Smooth muscle cell (in vitro differentiated cells): Measurements from ENCODE around the gene OR10G4. TPM values are rescaled to one million over a fixed set of nuclear protein-coding genes. Genes with fewer than 3 reads are reported as not detected.

Experiments used
- DNase-seq: peaks from one replicate; lab custom pipeline; 2025; ENCODE audit not compliant: unreplicated experiment; lab: John Stamatoyannopoulos, UW
- H2AFZ ChIP-seq: fragments of 200-600 bp; sonication (generic); 2 replicates; pipeline ENCODE4 v1.6.0; 2016; ENCODE audit warnings: antibody characterized with exemption, low read depth, mild to moderate bottlenecking
- H3F3A ChIP-seq: fragments of 200-600 bp; sonication (generic); 2 replicates; pipeline ENCODE4 v1.6.0; 2017; ENCODE audit warnings: antibody characterized with exemption, low read depth
- H3K27ac ChIP-seq: fragments of 200-600 bp; sonication (generic); 2 replicates; pipeline ENCODE4 v1.5.1; 2016; ENCODE audit warnings: low read depth, mild to moderate bottlenecking
- H3K27me3 ChIP-seq: fragments of 200-600 bp; sonication (generic); 2 replicates; pipeline ENCODE4 v1.6.1; 2016; ENCODE audit warnings: low read depth, mild to moderate bottlenecking
- H3K36me3 ChIP-seq: fragments of 200-600 bp; sonication (generic); 2 replicates; pipeline ENCODE4 v1.5.1; 2016; ENCODE audit warnings: low read depth
- H3K4me1 ChIP-seq: fragments of 200-600 bp; sonication (generic); 2 replicates; pipeline ENCODE4 v1.5.1; 2016; ENCODE audit warnings: low read depth
- H3K4me2 ChIP-seq: fragments of 200-600 bp; sonication (generic); 2 replicates; pipeline ENCODE4 v1.6.0; 2016; ENCODE audit warnings: mild to moderate bottlenecking
- H3K4me3 ChIP-seq: fragments of 200-600 bp; sonication (generic); 2 replicates; pipeline ENCODE4 v1.5.1; 2016; ENCODE audit warnings: mild to moderate bottlenecking
- H3K79me2 ChIP-seq: fragments of 200-600 bp; sonication (generic); 2 replicates; pipeline ENCODE4 v1.6.0; 2016; ENCODE audit warnings: low read depth, mild to moderate bottlenecking
- H3K9ac ChIP-seq: fragments of 200-600 bp; sonication (generic); 2 replicates; pipeline ENCODE4 v1.6.0; 2016; ENCODE audit warnings: low read depth
- H3K9me3 ChIP-seq: fragments of 200-600 bp; sonication (generic); replicated peaks from 2 replicates; pipeline ENCODE4 v1.5.1; 2016; ENCODE audit warnings: low read depth
- H4K20me1 ChIP-seq: fragments of 200-600 bp; sonication (generic); 2 replicates; pipeline ENCODE4 v1.6.0; 2016; ENCODE audit warnings: low read depth
- CTCF ChIP-seq: fragments of 200-600 bp; sonication (generic); IDR thresholded peaks from 2 replicates; pipeline ENCODE4 v1.5.1; 2017; ENCODE audit warnings: borderline replicate concordance, mild to moderate bottlenecking, antibody characterized with exemption; ENCODE audit not compliant: insufficient read depth, poor library complexity, severe bottlenecking
- WGBS: methylation state at CpG from one replicate; pipeline ENCODE4 v1.1.7; 2016; ENCODE audit warnings: low lambda C conversion rate; 5-methylcytosine and 5-hydroxymethylcytosine counted together
- polyA plus RNA-seq: library from polyadenylated mRNA; unstranded; fragments of >200 nt; fragmentation: Nextera tagmentation; extraction: Ambion mirVana; gene quantifications from 2 replicates; pipeline ENCODE4 v1.2.1, GENCODE V29; 2016
- total RNA-seq: library from RNA; depleted of rRNA; stranded (reverse); fragments of >200 nt; gene quantifications from 2 replicates; pipeline ENCODE4 v1.2.3, GENCODE V29; 2014

The OR10G4 gene
- total RNA-seq (not detected in 2 replicates), polyA plus RNA-seq (not detected in 2 replicates)

- H3K27ac ChIP-seq, result no peak within 1 kb of the TSS
- no peaks in the 10 kb centered on the region for H3K27me3 ChIP-seq
- DNase-seq, result no peak
- no peaks in the 10 kb centered on the region for H3K9me3 ChIP-seq
- no peak within 1 kb of the TSS for H2AFZ ChIP-seq
- H3K9ac ChIP-seq, result no peak within 1 kb of the TSS
- H3K79me2 ChIP-seq, result no peaks in the 10 kb centered on the region
- no peak within 1 kb of the TSS for H3K4me3 ChIP-seq
- H3K4me1 ChIP-seq, result no peaks in the 10 kb centered on the region
- H3K4me2 ChIP-seq, result no peak within 1 kb of the TSS
- H3F3A ChIP-seq, result no peaks in the 10 kb centered on the region
- TF ChIP-seq CTCF, result no peak
- no peaks in the 10 kb centered on the region for H3K36me3 ChIP-seq
- no peaks in the 10 kb centered on the region for H4K20me1 ChIP-seq
- WGBS, result 83% methylated on average over 2 of the region's 2 CpGs
Observed at GRCh38 chr11:124012697-124013096, at the start of gene OR10G4. TSS of gene OR10G4 (plus strand) at chr11:124012997. CDS start at chr11:124015575, 2,578 bp downstream.

- DNase-seq, result no peak
Observed at GRCh38 chr11:123973816-123974215, 39.0 kb upstream of the OR10G4 start.

GRCh38 chr11:123976770-123977560 is 35.8 kb upstream of the OR10G4 start:
- no peaks in the 10 kb centered on the region for H3F3A ChIP-seq
- no peak overlapping the region for H3K4me3 ChIP-seq
- DNase-seq, result no peak
- WGBS, result 92% methylated on average over 18 of the region's 18 CpGs
- H3K4me1 ChIP-seq, result no peaks in the 10 kb centered on the region
- no peaks in the 10 kb centered on the region for H3K9me3 ChIP-seq
- no peak overlapping the region for H3K9ac ChIP-seq
- no peaks in the 10 kb centered on the region for H4K20me1 ChIP-seq
- H3K4me2 ChIP-seq, result no peak overlapping the region
- no peak overlapping the region for H3K27ac ChIP-seq
- H3K36me3 ChIP-seq, result no peaks in the 10 kb centered on the region
- H2AFZ ChIP-seq, result no peak overlapping the region
- H3K27me3 ChIP-seq, result no peaks in the 10 kb centered on the region
- no peak for TF ChIP-seq CTCF
- H3K79me2 ChIP-seq, result no peaks in the 10 kb centered on the region

More at GRCh38 chr11:123973816-123974215, 39.0 kb upstream of the OR10G4 start:
- H3K4me2 ChIP-seq, result no peak overlapping the region
- H3K9ac ChIP-seq, result no peak overlapping the region
- H2AFZ ChIP-seq, result no peak overlapping the region
- no peaks in the 10 kb centered on the region for H3K36me3 ChIP-seq
- no peaks in the 10 kb centered on the region for H3F3A ChIP-seq
- H4K20me1 ChIP-seq, result no peaks in the 10 kb centered on the region
- H3K9me3 ChIP-seq, result no peaks in the 10 kb centered on the region
- no peaks in the 10 kb centered on the region for H3K27me3 ChIP-seq
- no peak overlapping the region for H3K4me3 ChIP-seq
- no peak for TF ChIP-seq CTCF
- no peaks in the 10 kb centered on the region for H3K79me2 ChIP-seq
- peak overlapping the region; percentile 55 for H3K27ac ChIP-seq
- no peaks in the 10 kb centered on the region for H3K4me1 ChIP-seq
- 59% methylated on average over 1 of the region's 1 CpG for WGBS
